ENCODE data around the gene SKIC2.

DNA sequence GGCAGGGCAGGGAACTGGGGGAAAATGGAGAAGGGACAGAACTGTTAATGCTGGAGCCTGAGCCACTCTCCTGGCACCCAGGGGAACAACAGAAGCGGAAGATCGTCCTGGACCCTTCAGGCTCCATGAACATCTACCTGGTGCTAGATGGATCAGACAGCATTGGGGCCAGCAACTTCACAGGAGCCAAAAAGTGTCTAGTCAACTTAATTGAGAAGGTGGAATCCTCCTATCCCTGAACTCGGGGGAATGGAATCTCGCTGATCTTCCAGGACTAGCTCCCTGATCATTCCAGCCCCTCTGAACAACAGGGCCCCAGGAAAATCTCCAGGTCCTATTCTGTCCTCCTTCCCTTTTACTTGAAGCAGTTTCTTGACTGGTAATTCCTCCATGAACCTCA is 11.1 kb upstream of the SKIC2 start:
- TF ChIP-seq POLR2AphosphoS5 (IDR thresholded peaks at IDR 0.05) (no peak), CTCF (IDR thresholded peaks at IDR 0.05) (no peak), POLR2A (IDR thresholded peaks at IDR 0.05) (no peak), EP300 (IDR thresholded peaks at IDR 0.05) (no peak)

All from sigmoid colon (tissue), 4 donors.